WTC11 (cell line): ENCODE measurements around the gene RNF224. TPM values are rescaled to one million over a fixed set of nuclear protein-coding genes. Genes with fewer than 3 reads are reported as not detected.

Source experiments
- AR ChIP-seq: fragments of 250-450 bp; sonication (Bioruptor Pico); IDR thresholded peaks from 2 replicates; pipeline ENCODE4 v1.9.0; 2021; ENCODE audit warnings: mild to moderate bottlenecking
- ATF3 ChIP-seq: sonication (generic); formaldehyde crosslinking; conservative IDR thresholded peaks from 2 replicates; pipeline ENCODE4 v1.8.1; 2022; ENCODE audit warnings: mild to moderate bottlenecking, missing genetic modification reagents
- E2F4 ChIP-seq: sonication (generic); formaldehyde crosslinking; IDR thresholded peaks from 2 replicates; pipeline ENCODE4 v1.8.1; 2022; ENCODE audit warnings: low read depth, mild to moderate bottlenecking, moderate library complexity, missing genetic modification reagents, borderline replicate concordance
- FOXP1 ChIP-seq: sonication (generic); formaldehyde crosslinking; IDR thresholded peaks from 2 replicates; pipeline ENCODE4 v1.8.0; 2022; ENCODE audit warnings: missing genetic modification reagents, mild to moderate bottlenecking, moderate library complexity, borderline replicate concordance
- JAZF1 ChIP-seq: fragments of 250-450 bp; sonication (Bioruptor Pico); IDR thresholded peaks from 2 replicates; pipeline ENCODE4 v1.9.0; 2021; ENCODE audit warnings: moderate library complexity, mild to moderate bottlenecking, inconsistent platforms
- MXD4 ChIP-seq: fragments of 250-450 bp; sonication (Bioruptor Pico); IDR thresholded peaks from 2 replicates; pipeline ENCODE4 v1.8.0; 2021; ENCODE audit warnings: mild to moderate bottlenecking, moderate library complexity, borderline replicate concordance
- NFATC4 ChIP-seq: fragments of 250-450 bp; sonication (Bioruptor Pico); IDR thresholded peaks from 2 replicates; pipeline ENCODE4 v1.9.0; 2021; ENCODE audit warnings: mild to moderate bottlenecking
- NFYB ChIP-seq: sonication (generic); formaldehyde crosslinking; conservative IDR thresholded peaks from 2 replicates; pipeline ENCODE4 v1.8.0; 2022; ENCODE audit warnings: low read depth, missing genetic modification reagents
- NR1H2 ChIP-seq: sonication (generic); formaldehyde crosslinking; IDR thresholded peaks from 2 replicates; pipeline ENCODE4 v1.9.0; 2021; ENCODE audit warnings: mild to moderate bottlenecking, moderate library complexity, missing genetic modification reagents
- OVOL2 ChIP-seq: fragments of 250-450 bp; sonication (Bioruptor Pico); IDR thresholded peaks from 2 replicates; pipeline ENCODE4 v1.9.0; 2021; ENCODE audit warnings: mild to moderate bottlenecking, borderline replicate concordance
- SMAD3 ChIP-seq: sonication (generic); formaldehyde crosslinking; IDR thresholded peaks from 2 replicates; pipeline ENCODE4 v1.8.0; 2022; ENCODE audit warnings: missing genetic modification reagents, mild to moderate bottlenecking, borderline replicate concordance
- SP1 ChIP-seq: sonication (generic); formaldehyde crosslinking; conservative IDR thresholded peaks from 2 replicates; pipeline ENCODE4 v1.8.1; 2022; ENCODE audit warnings: missing genetic modification reagents
- STAT6 ChIP-seq: sonication (generic); formaldehyde crosslinking; conservative IDR thresholded peaks from 2 replicates; pipeline ENCODE4 v1.8.1; 2023; ENCODE audit warnings: mild to moderate bottlenecking, low read depth, missing genetic modification reagents, moderate library complexity
- TEAD1 ChIP-seq: sonication (generic); formaldehyde crosslinking; IDR thresholded peaks from 2 replicates; pipeline ENCODE4 v1.8.0; 2022; ENCODE audit warnings: mild to moderate bottlenecking, missing genetic modification reagents
- ZNF121 ChIP-seq: sonication (generic); formaldehyde crosslinking; IDR thresholded peaks from 2 replicates; pipeline ENCODE4 v1.8.0; 2023; ENCODE audit warnings: missing genetic modification reagents
- ZNF138 ChIP-seq: sonication (generic); formaldehyde crosslinking; conservative IDR thresholded peaks from 2 replicates; pipeline ENCODE4 v1.8.1; 2022; ENCODE audit warnings: mild to moderate bottlenecking, moderate library complexity, missing genetic modification reagents
- ZNF232 ChIP-seq: sonication (generic); formaldehyde crosslinking; IDR thresholded peaks from 2 replicates; pipeline ENCODE4 v1.8.0; 2022; ENCODE audit warnings: mild to moderate bottlenecking, missing genetic modification reagents
- ZNF263 ChIP-seq: sonication (generic); formaldehyde crosslinking; IDR thresholded peaks from 2 replicates; pipeline ENCODE4 v1.8.1; 2022; ENCODE audit warnings: low read depth, mild to moderate bottlenecking, moderate library complexity, missing genetic modification reagents
- ZNF396 ChIP-seq: fragments of 250-450 bp; sonication (Bioruptor Pico); IDR thresholded peaks from 2 replicates; pipeline ENCODE4 v1.8.0; 2021; ENCODE audit warnings: mild to moderate bottlenecking, moderate library complexity, borderline replicate concordance
- ZNF425 ChIP-seq: fragments of 250-450 bp; sonication (Bioruptor Pico); conservative IDR thresholded peaks from 2 replicates; pipeline ENCODE4 v1.9.0; 2021; ENCODE audit warnings: mild to moderate bottlenecking
- ZNF671 ChIP-seq: fragments of 250-450 bp; sonication (Bioruptor Pico); IDR thresholded peaks from 2 replicates; pipeline ENCODE4 v1.8.0; 2021; ENCODE audit warnings: mild to moderate bottlenecking
- total RNA-seq: library from RNA; stranded (reverse); gene quantifications from 3 replicates; pipeline ENCODE4 v1.2.3, GENCODE V29; 2021

Gene RNF224
- total RNA-seq, 1 experiment from 2014 or later = 0.59 TPM

GRCh38 chr9:137188490-137189296 is 38.6 kb upstream of the RNF224 start, which contains the start of the genes ANAPC2 and SSNA1 (continued):
- TF ChIP-seq SP1 (peak; percentile 99), ZNF396 (CRISPR knock-in tag) (no peak), ZNF263 (0 out of 2 replicates have a peak, but pooled peaks have one; percentile 59), ZNF671 (CRISPR knock-in tag) (0 out of 2 replicates have a peak, but pooled peaks have one; percentile 16), STAT6 (CRISPR knock-in tag) (no peak), TEAD1 (CRISPR knock-in tag) (peak; percentile 55; the same call in 1 of the 2 replicates), FOXP1 (no peak), ZNF138 (CRISPR knock-in tag) (peak; percentile 71; the same call in 1 of the 2 replicates), NR1H2 (CRISPR knock-in tag) (no peak), SMAD3 (CRISPR knock-in tag) (no peak; the same call in 1 of the 2 replicates), MXD4 (CRISPR knock-in tag) (no peak), AR (CRISPR knock-in tag) (no peak), OVOL2 (no peak), JAZF1 (CRISPR knock-in tag) (no peak), ATF3 (no peak), E2F4 (CRISPR knock-in tag) (no peak), ZNF425 (CRISPR knock-in tag) (no peak), NFYB (no peak), ZNF232 (CRISPR knock-in tag) (0 out of 2 replicates have a peak, but pooled peaks have one; percentile 66), NFATC4 (CRISPR knock-in tag) (peak; percentile 47; the same call in 1 of the 2 replicates), ZNF121 (CRISPR knock-in tag) (no peak)
